NCI-H2227 treated with DMSO at 0.1 percent for 48 hours (cell line): ENCODE data around the gene CKMT2.

Experiments
- DNase-seq: peaks from one replicate; lab custom pipeline; 2025; lab: John Stamatoyannopoulos, UW

The CKMT2 gene

DNA sequence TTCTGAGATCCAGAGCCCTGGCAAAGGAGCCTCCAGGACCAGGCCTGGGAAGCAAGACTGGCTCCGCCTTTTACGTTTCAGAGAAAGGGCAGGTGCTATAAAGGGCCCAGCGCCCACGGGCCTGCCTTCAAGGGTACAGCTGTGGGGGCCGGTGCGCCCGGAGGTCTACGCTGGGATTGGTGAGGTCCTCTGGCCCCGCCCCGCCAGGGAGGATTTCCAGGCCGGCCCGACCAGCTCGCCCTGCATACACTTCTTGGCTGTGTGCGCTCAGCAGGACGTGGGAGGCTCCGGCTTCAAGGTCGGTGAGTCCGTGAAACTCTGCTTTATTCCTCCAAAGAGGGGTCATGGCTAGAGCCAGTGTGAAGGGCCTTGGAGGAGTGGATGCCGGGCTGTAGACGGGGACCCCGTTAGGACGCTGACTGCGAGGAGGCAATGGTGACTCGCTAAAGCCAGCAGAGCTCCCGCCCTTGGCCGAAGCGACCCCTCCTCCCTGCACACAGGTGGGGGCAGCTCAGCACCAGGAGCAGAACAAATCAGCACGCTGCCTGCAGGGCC lies at the start of gene CKMT2:
Gene CKMT2, plus strand, starts transcription at position 243 of the 555 bp plus-strand sequence. CDS start 17,811 bp downstream, outside the sequence.
- DNase-seq: peak; percentile 65

DNA sequence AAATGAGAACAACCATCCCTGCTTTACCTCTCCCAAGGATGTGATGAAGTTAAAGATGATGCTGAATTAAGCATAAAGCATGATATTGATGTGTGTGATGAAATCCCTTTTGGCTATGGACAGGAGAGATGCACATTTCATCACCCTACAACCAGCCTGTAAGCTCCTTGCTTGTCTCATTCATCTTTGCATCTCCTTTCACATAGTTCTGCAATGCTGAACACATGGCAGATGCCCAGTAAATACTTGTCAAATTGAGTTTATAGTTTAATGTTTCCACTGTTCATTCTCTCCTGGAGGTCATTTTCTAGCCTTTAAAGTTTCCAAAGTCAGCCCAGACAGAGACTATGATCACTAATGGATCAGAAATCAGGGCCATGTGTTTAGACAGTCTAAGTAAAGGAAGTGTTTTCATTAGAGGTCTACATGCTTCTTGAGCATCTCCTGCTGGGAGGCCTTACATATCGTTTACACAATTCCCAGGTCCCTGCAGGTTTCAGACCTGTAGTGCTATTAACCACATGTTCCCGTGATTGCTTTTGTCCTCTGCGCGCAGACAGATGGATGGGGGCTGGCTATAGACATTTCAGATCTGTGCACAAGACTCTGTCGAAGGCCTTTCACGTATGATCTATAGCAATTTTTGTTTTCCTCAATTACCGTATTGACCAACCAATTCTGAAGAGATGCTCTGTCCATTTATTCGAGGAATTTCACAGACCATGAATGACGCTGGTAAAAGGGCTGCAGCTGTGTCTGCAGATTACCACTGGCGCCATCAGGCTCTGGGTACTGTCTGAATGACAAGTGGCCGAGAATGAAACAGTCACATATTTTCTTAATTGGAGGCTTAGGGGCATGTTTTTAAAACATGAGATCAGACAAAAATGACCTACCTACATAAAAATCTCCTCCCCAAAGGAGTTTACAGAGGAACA lies 49.0 kb upstream of the CKMT2 start:
- DNase-seq: peak; percentile 80

DNA sequence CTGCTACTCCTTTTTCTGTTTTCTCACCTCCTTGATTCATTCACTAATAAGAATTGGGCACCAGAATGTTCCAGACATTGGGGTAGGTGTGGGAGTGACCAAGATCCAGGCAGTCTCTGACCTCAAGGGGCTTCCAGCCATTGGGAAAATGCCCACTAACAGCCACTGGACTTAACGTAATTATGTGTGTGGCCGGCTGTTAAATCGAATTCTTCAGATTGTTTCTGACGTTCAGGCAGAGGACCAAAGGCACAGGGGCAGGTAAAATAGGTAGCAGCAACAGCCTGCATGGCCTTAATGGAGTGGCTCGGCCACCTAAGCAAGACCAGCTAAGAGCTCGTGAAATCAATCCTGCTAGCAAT lies 48.4 kb upstream of the CKMT2 start:
- DNase-seq: no peak

DNA sequence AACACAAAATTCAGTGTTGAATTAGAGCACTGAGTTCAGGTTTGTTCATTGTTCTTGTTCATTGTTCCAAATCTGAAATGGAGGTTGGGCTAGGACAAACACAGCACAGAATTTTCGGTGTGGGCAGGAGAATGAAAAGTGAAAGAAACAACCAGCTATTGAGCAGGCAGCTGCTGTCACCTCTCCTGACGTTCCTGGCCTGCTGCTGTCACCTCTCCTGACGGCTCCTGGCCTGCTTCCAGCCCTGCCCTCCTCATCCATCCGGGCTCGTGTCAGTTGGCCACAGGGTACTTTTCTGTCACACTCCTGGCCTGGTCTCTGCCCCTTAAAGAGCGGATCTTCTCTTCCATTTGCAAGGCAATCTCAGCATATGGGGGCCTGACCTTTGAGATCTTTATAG lies 45.2 kb upstream of the CKMT2 start:
- DNase-seq: no peak

DNA sequence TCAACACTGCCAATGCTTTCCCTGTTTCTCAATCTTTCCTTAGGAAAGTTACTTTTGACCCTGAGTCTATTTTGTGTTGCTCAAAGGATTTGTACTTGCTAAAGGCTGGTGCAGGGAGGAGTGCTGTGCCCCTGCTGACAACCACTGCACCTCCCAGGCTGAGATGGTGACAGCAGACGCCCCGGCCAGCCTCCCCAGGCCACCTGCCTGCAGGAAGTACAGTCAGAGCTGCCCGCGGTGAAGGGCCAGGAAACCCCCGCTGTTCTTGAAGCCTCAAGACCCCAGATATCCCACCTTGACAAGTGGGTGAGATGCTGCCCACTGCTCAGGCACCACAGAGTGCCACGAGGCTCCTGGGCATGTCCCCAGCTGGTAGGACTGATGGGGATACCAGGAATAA lies 44.2 kb upstream of the CKMT2 start:
- DNase-seq: no peak

- DNase-seq: no peak
Observed at GRCh38 chr5:81189875-81190498, 43.1 kb upstream of the CKMT2 start.

- no peak for DNase-seq
Observed at GRCh38 chr5:81191726-81192372, 41.3 kb upstream of the CKMT2 start.

DNA sequence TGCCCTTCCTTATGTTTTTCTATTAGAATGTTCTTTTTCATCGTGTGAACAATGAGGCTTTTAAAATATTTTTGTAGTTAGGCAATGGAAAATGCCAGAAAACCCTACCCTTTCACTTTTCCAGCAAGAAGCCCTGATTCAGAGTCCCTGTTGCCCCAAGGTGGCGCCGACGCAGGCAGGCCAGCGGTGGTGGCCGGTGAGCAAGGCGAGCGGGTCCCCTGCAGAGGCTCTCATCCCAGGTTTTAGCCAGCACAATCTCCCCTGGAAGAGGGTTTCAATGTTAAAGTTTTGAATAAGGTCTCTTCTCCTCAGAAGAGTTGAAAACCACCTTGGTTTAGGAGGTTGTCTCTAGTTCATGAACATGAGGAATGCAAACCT lies 40.8 kb upstream of the CKMT2 start:
- no peak for DNase-seq

- peak; percentile 69 for DNase-seq
Observed at GRCh38 chr5:81194633-81195334, 38.3 kb upstream of the CKMT2 start.

DNA sequence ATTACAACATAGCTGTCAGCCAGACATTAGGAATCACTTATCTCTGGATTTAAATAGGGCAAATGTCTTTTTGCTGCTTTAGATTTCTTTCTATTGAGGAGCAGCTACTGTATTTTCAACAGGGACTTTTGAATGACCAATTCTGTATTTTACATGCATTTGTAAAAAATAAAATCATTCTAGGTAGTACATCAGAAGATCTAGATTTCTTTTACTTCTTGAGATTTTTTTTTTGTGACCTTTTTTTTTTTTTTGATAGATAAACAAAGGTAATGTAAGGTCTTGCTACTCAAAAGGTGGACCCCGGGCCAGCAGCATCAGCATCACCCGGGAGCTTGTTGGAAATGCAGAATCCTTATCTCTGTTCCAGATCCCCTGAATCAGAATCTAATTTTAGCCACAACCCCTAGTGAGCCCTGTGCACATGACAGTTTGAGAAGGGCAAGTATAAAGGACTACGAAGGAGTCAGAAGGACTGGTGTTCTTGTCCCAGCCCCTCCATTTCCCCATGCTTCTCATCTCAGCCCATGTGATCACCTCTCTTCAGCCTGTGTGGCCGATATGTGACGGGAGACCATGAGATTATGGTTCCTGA lies 37.7 kb upstream of the CKMT2 start:
- DNase-seq: no peak

- DNase-seq: no peak
Observed at GRCh38 chr5:81202655-81203054, 30.5 kb upstream of the CKMT2 start.

GRCh38 chr5:81203729-81204128 lies 29.4 kb upstream of the CKMT2 start:
- DNase-seq: no peak

- no peak for DNase-seq
Observed at GRCh38 chr5:81204205-81204604, 28.9 kb upstream of the CKMT2 start.

DNA sequence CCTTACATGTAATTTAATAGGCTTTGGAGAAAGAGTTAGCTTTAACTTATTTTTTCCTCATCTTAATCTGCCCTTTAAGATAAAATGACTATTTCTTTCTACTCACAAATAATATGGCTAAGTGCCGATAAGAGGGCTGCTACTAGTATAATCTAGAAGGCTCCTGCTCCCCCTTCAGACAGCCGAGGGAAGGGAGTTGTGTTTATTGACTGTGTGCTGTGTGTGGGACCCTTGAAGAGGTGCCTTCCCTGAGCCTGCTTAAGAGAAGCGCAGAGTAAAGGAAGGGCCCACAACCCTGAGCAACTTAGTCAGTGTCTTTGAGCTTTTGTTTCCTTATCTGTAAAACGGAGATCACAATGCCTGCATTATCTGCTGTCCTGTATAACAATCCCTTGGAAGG lies 28.1 kb upstream of the CKMT2 start:
- no peak for DNase-seq

DNA sequence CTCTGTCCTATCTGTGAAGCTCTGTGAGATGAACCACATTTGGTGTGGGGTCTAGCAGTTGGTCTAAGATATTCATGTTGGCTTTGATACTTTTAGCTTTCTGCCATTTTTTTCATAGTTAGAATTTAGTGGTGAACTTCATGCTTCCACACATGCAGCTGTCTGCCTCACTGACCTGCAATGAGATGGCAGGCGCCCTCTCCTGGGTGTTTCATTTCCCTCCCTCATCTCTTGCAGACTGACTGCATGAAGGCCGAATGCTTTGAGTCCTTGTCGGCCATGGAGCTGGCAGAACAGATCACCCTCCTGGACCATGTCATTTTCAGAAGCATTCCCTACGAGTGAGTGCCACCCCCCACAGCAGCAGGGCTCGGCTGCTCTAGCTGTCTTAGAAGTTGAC lies 26.1 kb upstream of the CKMT2 start:
- no peak for DNase-seq

GRCh38 chr5:81208904-81209303 lies 24.2 kb upstream of the CKMT2 start:
- DNase-seq: no peak

DNA sequence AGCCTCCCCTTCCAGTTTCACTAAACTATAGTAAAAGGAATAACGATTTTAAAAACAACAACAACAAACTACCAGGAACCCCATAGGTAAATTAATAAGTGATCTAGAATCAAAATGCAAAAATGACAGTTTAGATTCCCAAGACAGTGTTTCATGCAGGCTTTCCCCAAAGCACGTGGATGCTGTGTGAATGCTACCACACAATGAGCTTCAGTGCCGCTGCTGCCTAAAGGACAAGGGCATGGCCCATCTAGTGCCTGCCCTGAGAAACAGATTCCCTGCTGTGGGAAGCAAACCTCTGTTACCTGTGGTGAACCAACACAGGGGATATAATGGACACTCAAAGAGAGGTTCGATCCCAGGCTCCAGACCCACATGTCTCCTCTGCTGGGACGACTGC lies 23.7 kb upstream of the CKMT2 start:
- no peak for DNase-seq

DNA sequence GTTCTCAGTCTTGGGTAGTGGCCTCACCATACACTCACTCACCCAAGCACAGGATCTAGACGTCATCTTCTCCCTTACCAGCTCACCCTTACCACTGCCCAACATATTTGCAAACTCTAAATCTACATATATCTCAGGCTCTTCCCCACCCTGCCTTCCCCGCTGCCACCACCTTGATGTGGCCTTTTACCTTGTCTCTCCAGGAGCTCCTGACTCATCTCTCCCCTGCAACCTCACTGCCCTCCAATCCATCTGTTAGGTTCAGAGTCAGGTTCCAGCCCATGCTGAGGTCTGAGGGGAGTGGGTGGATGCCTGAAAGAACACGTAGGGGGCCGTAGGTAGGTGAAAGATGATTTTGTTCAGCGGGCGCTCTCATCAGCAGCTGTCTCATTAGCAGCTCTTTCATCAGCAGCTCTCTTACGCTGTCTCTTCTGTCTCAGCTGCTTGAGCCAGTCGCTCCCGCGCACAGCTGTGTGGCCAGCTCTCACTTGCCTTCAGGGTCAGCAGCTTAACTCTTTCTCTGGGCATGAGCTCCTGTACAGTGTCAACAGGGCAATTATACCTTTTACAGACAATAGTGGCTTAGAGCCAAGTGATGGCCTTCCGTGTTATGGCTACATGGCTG lies 23.1 kb upstream of the CKMT2 start:
- no peak for DNase-seq

- no peak for DNase-seq
Observed at GRCh38 chr5:81212211-81212751, 20.8 kb upstream of the CKMT2 start.

DNA sequence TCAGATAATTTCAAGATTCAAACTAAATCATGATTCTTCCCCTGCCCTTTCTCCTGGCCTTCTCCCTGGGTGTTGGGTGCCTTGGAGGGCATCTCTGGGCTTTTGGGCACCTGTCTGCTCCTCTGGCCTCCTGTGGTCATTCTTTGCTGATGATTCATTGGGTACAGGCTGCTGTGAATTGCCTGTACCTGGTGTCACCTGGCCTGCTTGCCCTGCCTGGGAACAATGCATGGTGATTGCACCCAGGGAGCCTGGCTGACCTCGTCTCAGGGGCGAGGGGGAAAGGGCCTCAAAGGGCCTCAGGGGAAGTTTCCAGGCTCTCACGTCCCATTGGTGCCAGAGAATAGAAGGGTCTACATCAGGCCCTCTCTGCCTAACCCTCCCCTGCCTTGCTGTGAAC lies 20.1 kb upstream of the CKMT2 start:
- no peak for DNase-seq

GRCh38 chr5:81214848-81215247 lies 18.3 kb upstream of the CKMT2 start:
- no peak for DNase-seq
